ENCODE measurements around the gene DTNA.

DTNA gene

GRCh38 chr18:34929336-34929780 is 219.3 kb downstream of the DTNA start:
- no peak for TF ChIP-seq CTCF (IDR thresholded peaks at IDR 0.05; ENCODE audit: insufficient read depth, low read depth, low read length, missing control alignments)
- H3K4me3 ChIP-seq (ENCODE audit: low read depth, low read length): no peak overlapping the region
- DNase-seq (ENCODE audit: low read depth): no peak

- no peak for DNase-seq (ENCODE audit: low read depth)
- no peak for TF ChIP-seq CTCF (IDR thresholded peaks at IDR 0.05; ENCODE audit: insufficient read depth, low read depth, low read length, missing control alignments)
- H3K4me3 ChIP-seq (ENCODE audit: low read depth, low read length): no peak overlapping the region
Measured at GRCh38 chr18:34932363-34932762, 222.3 kb downstream of the DTNA start.

- DNase-seq (ENCODE audit: low read depth): no peak
- H3K4me3 ChIP-seq (ENCODE audit: low read depth, low read length): no peak overlapping the region
- no peak for TF ChIP-seq CTCF (IDR thresholded peaks at IDR 0.05; ENCODE audit: insufficient read depth, low read depth, low read length, missing control alignments)
Measured at GRCh38 chr18:34932792-34933466, 222.8 kb downstream of the DTNA start.

DNA sequence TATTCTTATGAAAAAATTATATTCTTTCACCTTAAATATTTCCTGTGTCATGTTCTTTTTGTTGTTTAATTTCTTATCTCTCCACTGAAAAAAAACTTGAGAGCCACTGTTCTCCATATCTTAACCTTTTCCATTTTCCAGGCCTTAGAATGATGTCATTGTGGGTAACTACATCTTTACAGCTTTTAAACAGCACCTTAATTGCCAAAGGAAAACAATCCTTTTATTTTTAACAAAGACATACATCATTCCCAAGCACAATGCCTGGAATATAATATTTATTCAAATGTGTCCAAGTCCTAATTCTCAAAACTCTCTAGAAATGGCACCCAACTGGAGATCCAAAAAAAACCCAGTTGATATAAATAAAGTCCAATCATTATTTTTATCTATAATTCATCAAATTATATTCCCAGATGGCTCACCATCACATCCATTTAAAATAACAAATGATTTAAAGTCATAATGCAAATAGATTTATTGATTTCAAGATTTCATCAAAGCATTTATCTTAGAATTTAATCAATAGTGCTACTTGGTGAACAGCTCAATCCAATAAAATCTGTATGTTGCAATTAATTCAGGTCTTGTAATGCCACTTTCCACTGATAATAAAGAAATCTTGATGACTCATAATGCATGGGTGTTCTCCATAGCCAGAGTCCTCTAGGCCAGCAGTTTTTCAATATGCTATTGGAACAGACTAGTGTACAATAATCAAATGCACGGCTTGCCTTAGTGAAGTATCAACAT is 224.0 kb downstream of the DTNA start:
- no peak for TF ChIP-seq CTCF (IDR thresholded peaks at IDR 0.05; ENCODE audit: insufficient read depth, low read depth, low read length, missing control alignments)
- no peak for DNase-seq (ENCODE audit: low read depth)
- H3K4me3 ChIP-seq (ENCODE audit: low read depth, low read length): no peak overlapping the region

DNA sequence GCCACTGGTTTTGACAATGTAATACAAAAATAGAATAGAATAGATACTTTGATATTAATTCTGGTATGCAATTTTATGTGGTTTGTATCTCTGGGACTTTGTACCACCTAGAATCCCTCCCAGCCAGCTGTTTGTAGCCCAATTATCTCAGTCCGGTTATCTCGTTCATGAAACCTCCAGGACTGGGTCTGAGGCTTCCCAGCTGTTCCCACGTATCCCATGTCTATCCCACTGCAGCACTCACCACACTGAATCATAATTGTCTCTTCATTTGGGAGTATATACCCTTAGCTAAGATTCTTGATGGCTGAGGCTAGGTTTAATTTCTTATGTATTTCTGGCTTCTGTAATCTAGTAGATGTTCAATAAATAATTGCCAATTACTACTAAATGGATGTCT is 226.7 kb downstream of the DTNA start:
- DNase-seq (ENCODE audit: low read depth): no peak
- no peak for TF ChIP-seq CTCF (IDR thresholded peaks at IDR 0.05; ENCODE audit: insufficient read depth, low read depth, low read length, missing control alignments)
- H3K4me3 ChIP-seq (ENCODE audit: low read depth, low read length): no peak overlapping the region

DNA sequence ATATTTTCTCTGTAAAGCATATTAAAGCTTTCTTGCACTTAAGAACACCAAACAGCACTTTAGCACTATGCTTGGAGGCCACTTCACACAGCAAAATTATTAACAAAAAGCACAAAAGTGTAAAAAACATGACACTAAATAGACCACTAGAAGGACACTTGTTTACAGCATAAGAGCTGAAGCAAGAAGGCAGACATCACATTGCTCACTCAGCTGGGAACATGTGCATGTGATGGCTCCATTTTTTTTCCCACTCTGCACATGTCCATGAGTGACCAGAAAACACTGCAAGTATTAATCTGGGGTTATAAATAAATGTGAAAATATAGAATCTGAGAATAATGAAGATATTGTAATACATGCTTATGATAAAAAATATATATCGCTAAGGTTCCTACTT is 228.0 kb downstream of the DTNA start:
- no peak for TF ChIP-seq CTCF (IDR thresholded peaks at IDR 0.05; ENCODE audit: insufficient read depth, low read depth, low read length, missing control alignments)
- no peak for DNase-seq (ENCODE audit: low read depth)
- H3K4me3 ChIP-seq (ENCODE audit: low read depth, low read length): no peak overlapping the region

All from GM12865 (cell line).